Astrocyte (in vitro differentiated cells and primary cell): ENCODE data around the gene MRPL20.

Source experiments
- CTCF ChIP-seq: IDR thresholded peaks from 2 replicates; pipeline ENCODE4 v1.5.1; 2011; ENCODE audit warnings: low read depth, mild to moderate bottlenecking, inconsistent platforms, low read length, moderate library complexity; ENCODE audit not compliant: insufficient read depth
- EZH2 ChIP-seq: IDR thresholded peaks from 2 replicates; pipeline ENCODE4 v1.6.1; 2012; ENCODE audit warnings: mild to moderate bottlenecking, low read length, inconsistent platforms; ENCODE audit not compliant: insufficient read depth

- TF ChIP-seq EZH2, result no peak
- no peak for TF ChIP-seq CTCF
Measured at GRCh38 chr1:1424707-1425106, 17.6 kb upstream of the MRPL20 start.
